Left renal pelvis (tissue), 4 donors: ENCODE results near the gene CREM. TPM values are rescaled to one million over a fixed set of nuclear protein-coding genes. Genes with fewer than 3 reads are reported as not detected.
"Not testable (repeated sequence)": the region's sequence is repeated elsewhere in the genome, so short reads cannot be mapped to it uniquely, and the experiment has no call there.

Experiments
- DNase-seq, 4 donors: peaks; one replicate each; pipeline ENCODE4 v3.0.0-alpha.2; 2013; ENCODE audit warnings: low read depth in 4 of 4, low spot score in 3 of 4
- polyA plus RNA-seq, 4 donors: library from polyadenylated mRNA; unstranded; fragments of 120-200 nt; gene quantifications; one replicate each; pipeline ENCODE4 v1.2.1, GENCODE V29; 2013; ENCODE audit not compliant: insufficient read length in 4 of 4

CREM gene
- polyA plus RNA-seq, 4 donors = 33.3 to 104 (median 48.5) TPM

GRCh38 chr10:35191523-35191922 is 64.9 kb downstream of the CREM start:
- DNase-seq = no peak

DNA sequence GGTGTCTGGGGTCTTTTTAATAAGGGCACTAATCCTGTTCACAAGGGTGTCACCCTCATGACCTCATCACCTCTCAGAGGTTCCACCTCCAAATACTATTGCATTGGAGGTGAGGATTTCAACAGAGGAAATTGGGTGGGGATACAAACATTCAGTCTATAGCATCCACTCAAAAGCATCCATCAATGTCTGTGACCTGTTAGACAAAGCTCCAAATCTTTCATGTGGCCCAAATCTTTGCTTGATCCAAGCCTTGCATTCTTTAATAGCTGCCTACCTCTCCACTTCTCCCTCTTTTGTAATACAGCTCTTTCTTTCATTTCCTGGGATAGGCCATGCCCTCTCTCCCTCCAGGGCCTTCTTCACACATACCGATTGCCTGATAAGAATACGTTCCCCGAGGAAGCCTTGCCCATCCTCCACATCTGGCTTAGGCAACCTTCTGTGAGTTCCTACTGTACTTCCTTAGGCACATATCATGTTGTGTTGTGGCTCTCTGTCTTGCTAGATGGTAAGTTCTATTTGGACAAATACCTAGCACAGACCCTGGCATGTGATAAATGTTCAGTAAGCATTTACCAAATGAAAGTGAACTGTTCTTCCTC is 66.1 kb downstream of the CREM start:
- no peak for DNase-seq

DNA sequence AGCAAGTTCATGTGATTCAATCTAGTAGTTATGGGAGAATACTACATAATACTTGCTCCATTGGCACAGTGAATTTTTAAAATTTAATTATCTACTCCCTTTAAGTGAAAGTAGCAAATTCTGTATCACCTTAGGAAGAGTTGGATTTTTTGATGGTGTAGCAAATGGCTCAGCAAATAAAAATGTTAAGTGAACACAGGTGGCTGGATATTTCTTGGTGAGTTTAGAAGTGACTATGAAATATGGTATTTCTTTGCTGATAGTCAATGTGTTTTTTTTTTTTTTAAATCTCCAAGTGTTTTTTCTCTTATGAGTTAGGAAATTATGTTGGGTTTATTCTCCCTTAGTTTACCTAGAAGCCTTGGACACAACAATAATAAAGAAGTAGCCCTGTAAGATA is 67.8 kb downstream of the CREM start:
- no peak for DNase-seq

DNA sequence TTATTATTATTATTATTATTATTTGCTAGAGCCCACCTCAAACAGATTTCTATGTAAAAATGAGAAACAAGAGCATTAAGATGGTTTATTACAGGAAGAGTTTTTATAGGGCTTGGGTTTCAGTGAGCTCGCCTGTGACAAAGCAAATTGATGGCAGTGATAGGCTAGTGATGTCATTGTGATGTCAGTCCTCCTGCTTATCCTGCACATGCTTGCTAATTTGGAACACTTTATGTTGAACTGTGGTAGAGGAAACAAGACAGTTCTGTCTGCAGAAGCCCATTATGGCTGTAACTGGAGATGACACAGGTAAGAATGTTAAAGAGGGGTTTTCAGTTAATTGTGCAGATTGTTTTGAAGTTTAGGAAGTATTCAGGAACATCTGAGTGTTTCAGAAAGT is 68.3 kb downstream of the CREM start:
- DNase-seq = peak in 2 of 4 donors; percentile 19 to 43

DNA sequence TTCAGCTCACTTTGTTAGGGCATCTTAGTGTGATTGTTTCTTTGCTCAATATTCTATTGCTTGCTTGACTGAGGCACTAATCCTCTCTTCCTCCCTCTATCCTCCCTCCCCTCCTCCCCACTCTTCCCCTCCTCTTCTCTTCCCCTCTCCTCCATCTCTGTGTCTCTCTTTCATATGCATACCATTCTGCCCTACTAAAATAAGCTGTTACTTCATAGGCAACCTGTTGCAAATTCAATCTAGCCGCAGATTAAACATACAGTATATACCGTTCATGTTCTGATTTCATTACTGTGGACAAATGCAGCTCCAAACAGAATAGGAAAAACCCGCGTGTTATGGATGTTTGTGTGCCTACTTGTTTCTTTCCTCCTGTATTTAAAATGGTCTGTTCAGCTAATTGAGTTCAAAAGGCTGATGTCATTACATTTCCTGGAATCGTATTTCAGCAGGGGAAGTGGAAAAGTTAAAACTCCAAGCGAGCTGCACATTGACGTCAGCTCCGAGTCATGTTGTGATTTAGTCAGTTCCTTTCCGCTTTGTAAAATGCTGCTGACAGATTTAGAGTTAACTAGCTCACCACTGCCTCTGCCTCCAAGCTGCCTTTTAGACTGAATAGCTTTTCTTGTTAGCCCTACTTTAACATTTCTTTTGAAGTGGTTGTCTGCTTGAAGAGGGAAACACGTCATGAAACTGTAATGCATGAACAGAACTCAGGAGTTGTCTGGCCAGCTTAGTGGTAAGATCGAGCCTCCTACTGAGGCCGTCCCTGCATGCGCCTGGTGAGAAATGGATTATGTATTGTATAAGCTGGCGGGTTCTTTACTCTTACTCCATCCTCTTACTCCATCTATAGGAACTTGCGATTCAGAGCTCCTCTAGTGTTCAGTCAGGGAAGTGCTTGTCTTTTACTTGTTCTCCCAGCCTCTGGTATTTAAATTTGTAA is 69.0 kb downstream of the CREM start:
- peak; percentile 85 to 93 (median 90) for DNase-seq

DNA sequence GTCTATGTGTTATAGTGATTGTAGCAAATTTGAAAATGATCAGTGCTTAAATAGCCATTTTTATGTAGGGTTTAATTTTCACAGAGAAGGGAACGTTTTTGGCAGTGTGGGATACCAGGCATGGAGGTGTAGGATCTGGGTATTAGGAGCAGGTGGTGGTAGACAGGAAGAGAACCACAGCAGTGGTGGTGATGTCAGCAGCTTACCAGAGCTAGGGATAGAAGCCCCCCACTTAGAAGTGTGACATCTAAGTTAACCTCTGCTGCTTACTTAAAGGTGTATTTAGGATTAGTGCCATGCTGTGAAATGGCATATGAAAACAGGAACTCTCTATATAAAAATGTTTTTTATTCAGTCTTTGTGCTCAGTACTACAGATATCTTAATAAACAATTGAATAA is 73.8 kb downstream of the CREM start:
- no peak for DNase-seq

- no peak for DNase-seq
These were observed 74.6 kb downstream of the CREM start for GRCh38 chr10:35201234-35201633.

DNA sequence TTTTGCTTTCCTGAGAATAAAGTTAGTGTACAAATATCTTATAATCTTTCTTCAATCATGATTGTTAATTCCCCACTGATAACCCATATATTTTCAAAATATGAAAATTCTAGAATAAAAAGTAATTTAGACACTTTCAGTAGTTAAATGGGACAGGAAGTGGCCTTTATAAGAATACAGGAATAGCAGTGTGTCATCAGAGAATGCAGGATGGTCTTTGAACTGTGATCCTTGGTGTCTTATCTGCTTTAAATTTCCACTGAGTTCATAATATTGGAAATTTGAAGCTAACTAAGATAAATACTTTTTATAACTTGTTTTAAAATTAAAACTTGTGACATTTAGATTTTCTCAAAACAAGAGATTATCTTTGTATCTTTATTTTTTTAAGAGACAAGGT is 75.4 kb downstream of the CREM start:
- DNase-seq = no peak

DNA sequence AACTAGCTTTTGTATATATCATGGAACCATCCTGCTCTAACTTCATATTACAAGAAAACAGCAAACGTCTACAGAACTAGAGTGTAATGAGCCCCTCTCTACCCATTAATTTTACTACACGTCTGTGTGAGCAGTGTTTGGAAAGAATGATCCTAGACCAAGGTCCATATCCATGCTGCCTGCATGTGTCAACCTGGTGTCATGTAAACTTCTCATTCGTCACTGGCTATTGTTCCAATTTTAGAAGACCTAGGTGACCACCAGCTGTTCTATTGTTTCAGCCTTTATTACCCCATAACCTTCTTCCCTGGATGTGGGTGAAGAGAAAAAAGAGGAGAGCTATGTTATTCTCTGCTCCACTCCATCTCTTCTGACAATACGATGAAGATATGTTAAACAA is 77.1 kb downstream of the CREM start:
- DNase-seq = no peak

- DNase-seq = no peak
These were observed 78.1 kb downstream of the CREM start for GRCh38 chr10:35204650-35205319.

DNA sequence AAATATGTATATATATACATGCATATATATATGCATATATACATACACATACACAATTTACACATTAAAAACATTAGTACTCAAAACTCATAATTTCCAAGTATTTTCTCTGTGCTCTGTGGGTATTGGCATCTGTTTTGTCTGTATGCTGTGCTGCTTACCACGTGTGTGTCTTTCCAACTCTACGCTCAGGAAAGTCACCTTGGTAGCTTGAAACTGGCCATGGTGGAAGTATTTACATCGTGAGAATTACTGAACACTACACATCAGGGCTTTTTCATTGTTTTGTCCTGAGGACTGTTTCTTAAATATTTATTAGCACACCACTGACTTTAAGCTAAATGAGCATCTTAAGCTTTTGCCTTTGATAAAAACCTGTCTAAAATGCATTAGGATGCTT is 79.6 kb downstream of the CREM start:
- DNase-seq = no peak

- DNase-seq = no peak
These were observed 81.9 kb downstream of the CREM start for GRCh38 chr10:35208536-35208935.

- no peak for DNase-seq
These were observed 82.4 kb downstream of the CREM start for GRCh38 chr10:35208949-35209613.

GRCh38 chr10:35210961-35211360 is 84.3 kb downstream of the CREM start:
- no peak for DNase-seq

DNA sequence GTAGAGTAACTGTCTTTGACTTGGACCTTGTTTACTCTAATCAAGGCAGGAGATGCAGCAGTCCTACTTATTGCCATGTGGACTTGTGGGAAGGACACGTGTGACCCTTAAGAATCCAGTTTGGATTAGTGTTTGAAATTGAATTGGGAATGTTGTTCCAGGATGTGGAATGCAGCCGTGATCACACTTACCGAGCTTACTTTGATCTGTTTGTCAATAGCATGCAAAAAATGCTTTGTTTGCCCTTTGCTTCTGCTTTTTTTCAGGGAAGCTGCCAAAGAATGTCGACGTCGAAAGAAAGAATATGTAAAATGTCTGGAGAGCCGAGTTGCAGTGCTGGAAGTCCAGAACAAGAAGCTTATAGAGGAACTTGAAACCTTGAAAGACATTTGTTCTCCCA is 84.7 kb downstream of the CREM start:
- DNase-seq = no peak

DNA sequence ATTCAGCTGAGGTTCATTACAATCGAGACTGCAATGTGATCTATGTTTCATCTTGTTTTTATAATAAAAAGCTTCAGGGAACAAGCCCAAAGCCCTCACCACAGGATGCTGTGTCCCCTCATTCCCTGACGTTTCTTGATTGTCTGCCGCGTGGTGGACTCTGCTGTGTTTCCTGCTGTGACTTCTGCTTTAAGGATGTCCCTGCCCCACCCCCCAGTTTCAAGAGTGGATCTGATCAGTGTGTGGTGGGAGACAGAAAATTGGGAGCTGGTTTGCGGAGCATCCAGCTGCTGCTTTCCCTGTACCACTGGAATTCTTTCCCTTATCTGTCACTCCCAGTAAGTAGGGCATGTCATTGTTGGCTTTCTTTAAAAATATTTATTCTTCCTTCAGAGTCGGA is 86.2 kb downstream of the CREM start:
- no peak for DNase-seq

GRCh38 chr10:35213699-35214098 is 87.1 kb downstream of the CREM start:
- DNase-seq = no peak

GRCh38 chr10:35214607-35215020 is 88.0 kb downstream of the CREM start:
- DNase-seq = no peak

GRCh38 chr10:35215107-35215506 is 88.5 kb downstream of the CREM start:
- no peak for DNase-seq

DNA sequence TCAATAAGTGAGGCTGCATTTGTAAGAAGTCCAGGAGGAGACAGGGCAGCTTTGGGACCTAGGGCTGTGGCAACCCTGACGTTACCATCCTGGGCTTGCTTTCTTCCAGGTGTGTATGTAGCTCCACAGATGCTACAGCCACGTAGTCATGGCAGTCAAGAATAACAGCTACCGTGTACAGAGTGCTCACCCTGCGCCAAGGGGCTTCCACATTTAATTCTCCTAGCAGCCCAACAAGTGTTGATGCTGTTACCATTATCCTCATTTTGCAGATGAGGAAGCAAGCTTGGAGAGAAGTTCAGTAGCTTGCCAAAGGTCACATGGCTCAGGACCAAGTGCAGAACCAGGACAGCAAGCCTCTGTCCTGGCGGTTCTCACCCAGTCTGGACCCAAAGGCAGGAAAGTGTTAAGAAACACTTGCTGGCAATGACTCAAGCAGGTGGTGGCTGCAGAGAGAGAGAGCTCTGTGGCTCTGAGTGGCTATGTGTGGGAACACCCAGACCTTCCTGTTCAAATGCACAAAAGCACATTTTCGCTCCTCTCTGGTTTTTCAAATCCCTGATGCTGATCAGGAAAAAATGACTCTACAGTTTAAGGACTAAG is 89.8 kb downstream of the CREM start:
- DNase-seq = no peak

- not testable (repeated sequence) for DNase-seq
These were observed 90.3 kb downstream of the CREM start for GRCh38 chr10:35216956-35217355.
